Fibroblast of lung (primary cell): Measurements from ENCODE around the gene CNN2. TPM values are rescaled to one million over a fixed set of nuclear protein-coding genes. Genes with fewer than 3 reads are reported as not detected.

Experiments
- DNase-seq, 2 donors: peaks; one replicate each; pipeline versions ENCODE4 v3.0.0 to v3.0.0-alpha.2; 2010; ENCODE audit warnings: low read depth in 2 of 2
- H2AFZ ChIP-seq: 2 replicates; pipeline ENCODE4 v1.5.1; 2012; ENCODE audit warnings: low read length, control low read depth, inconsistent platforms
- H3K27ac ChIP-seq: 2 replicates; pipeline ENCODE4 v1.5.1; 2011; ENCODE audit warnings: low read length, control low read depth; ENCODE audit not compliant: insufficient read depth
- H3K27me3 ChIP-seq: 2 replicates; pipeline ENCODE4 v1.5.1; 2011; ENCODE audit warnings: mild to moderate bottlenecking, low read length; ENCODE audit not compliant: control insufficient read depth, insufficient read depth
- H3K36me3 ChIP-seq: 2 replicates; pipeline ENCODE4 v1.5.1; 2011; ENCODE audit warnings: low read length; ENCODE audit not compliant: control insufficient read depth, insufficient read depth
- H3K4me1 ChIP-seq: 2 replicates; pipeline ENCODE4 v1.5.1; 2011; ENCODE audit warnings: low read length; ENCODE audit not compliant: control insufficient read depth, insufficient read depth; ENCODE audit errors: extremely low read depth
- H3K4me2 ChIP-seq: 2 replicates; pipeline ENCODE4 v1.5.1; 2011; ENCODE audit warnings: low read length, control low read depth; ENCODE audit not compliant: insufficient read depth; ENCODE audit errors: extremely low read depth
- H3K4me3 ChIP-seq, 4 experiments: fragments of 200-600 bp in 1 of 4; sonication (generic) in 1 of 4; replicated peaks in 1 of 4; 2 replicates each; pipeline ENCODE4 v1.5.1; 2011 to 2016; ENCODE audit warnings: low read length in 4 of 4, low read depth in 3 of 4, mild to moderate bottlenecking in 3 of 4, control low read depth in 2 of 4, inconsistent platforms in 1 of 4, mixed read lengths in 1 of 4; ENCODE audit not compliant: insufficient read depth in 1 of 4; ENCODE audit errors: control extremely low read depth in 1 of 4
- H3K79me2 ChIP-seq: 2 replicates; pipeline ENCODE4 v1.5.1; 2012; ENCODE audit warnings: mild to moderate bottlenecking, low read length, inconsistent platforms; ENCODE audit not compliant: control insufficient read depth, insufficient read depth
- H3K9ac ChIP-seq: 2 replicates; pipeline ENCODE4 v1.5.1; 2011; ENCODE audit warnings: mild to moderate bottlenecking, low read length, control low read depth; ENCODE audit not compliant: insufficient read depth
- H3K9me3 ChIP-seq: 2 replicates; pipeline ENCODE4 v1.5.1; 2012; ENCODE audit warnings: low read depth, low read length; ENCODE audit not compliant: control insufficient read depth, insufficient read depth
- H4K20me1 ChIP-seq: 2 replicates; pipeline ENCODE4 v1.5.1; 2011; ENCODE audit warnings: low read length; ENCODE audit not compliant: control insufficient read depth, insufficient read depth; ENCODE audit errors: extremely low read depth
- EZH2 ChIP-seq: IDR thresholded peaks from 2 replicates; pipeline ENCODE4 v1.5.1; 2012; ENCODE audit warnings: low read length, control low read depth, mild to moderate bottlenecking; ENCODE audit errors: missing control alignments
- polyA plus RNA-seq, 2 donors: library from polyadenylated mRNA; depleted of rRNA in 1 of 2; stranded (reverse) in 1 of 2; unstranded in 1 of 2; fragments of >200 nt; gene quantifications; 2 replicates each; pipeline ENCODE4 v1.2.1, GENCODE V29; 2011 to 2012; ENCODE audit warnings: missing spikeins in 1 of 2
- total RNA-seq: library from RNA; depleted of rRNA; stranded (reverse); fragments of >200 nt; gene quantifications from 2 replicates; pipeline ENCODE4 v1.2.1, GENCODE V29; 2014
- TF ChIP-seq, protein P1 (sequence below), 2 donors: IDR thresholded peaks in 1 of 2; conservative IDR thresholded peaks in 1 of 2; 1 replicate in 1 of 2; 2 replicates in 1 of 2; pipeline ENCODE4 v1.5.1; 2011 to 2012; ENCODE audit warnings: low read length in 2 of 2, control low read depth in 1 of 2, inconsistent platforms in 1 of 2, low read depth in 1 of 2, mild to moderate bottlenecking in 1 of 2

CNN2 gene
- total and polyA plus RNA-seq, 2 donors (not counting 1 experiment from before 2014, with no cell fraction given) = 194 to 473 TPM

GRCh38 chr19:998064-998463 is 28.3 kb upstream of the CNN2 start:
- no peaks in the 10 kb centered on the region for H3K4me1 ChIP-seq
- no peak overlapping the region for H3K27ac ChIP-seq
- no peaks in the 10 kb centered on the region for H4K20me1 ChIP-seq
- H3K4me3 ChIP-seq = no peak overlapping the region
- no peak overlapping the region for H2AFZ ChIP-seq
- H3K9ac ChIP-seq = no peak overlapping the region
- H3K9me3 ChIP-seq = no peaks in the 10 kb centered on the region
- no peaks in the 10 kb centered on the region for H3K79me2 ChIP-seq
- no peak for TF ChIP-seq EZH2
- TF ChIP-seq, protein P1, sequence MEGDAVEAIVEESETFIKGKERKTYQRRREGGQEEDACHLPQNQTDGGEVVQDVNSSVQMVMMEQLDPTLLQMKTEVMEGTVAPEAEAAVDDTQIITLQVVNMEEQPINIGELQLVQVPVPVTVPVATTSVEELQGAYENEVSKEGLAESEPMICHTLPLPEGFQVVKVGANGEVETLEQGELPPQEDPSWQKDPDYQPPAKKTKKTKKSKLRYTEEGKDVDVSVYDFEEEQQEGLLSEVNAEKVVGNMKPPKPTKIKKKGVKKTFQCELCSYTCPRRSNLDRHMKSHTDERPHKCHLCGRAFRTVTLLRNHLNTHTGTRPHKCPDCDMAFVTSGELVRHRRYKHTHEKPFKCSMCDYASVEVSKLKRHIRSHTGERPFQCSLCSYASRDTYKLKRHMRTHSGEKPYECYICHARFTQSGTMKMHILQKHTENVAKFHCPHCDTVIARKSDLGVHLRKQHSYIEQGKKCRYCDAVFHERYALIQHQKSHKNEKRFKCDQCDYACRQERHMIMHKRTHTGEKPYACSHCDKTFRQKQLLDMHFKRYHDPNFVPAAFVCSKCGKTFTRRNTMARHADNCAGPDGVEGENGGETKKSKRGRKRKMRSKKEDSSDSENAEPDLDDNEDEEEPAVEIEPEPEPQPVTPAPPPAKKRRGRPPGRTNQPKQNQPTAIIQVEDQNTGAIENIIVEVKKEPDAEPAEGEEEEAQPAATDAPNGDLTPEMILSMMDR (conservative IDR thresholded peaks at IDR 0.05 in 1 of 2, IDR thresholded peaks at IDR 0.05 in 1 of 2; ENCODE audit: low read depth in 1 of 2, low read length in 2 of 2) = no peak
- DNase-seq = no peak
- peaks cover 30% of the 10 kb centered on the region for H3K27me3 ChIP-seq
- H3K36me3 ChIP-seq = peaks cover 12% of the 10 kb centered on the region
- H3K4me2 ChIP-seq = no peak overlapping the region

DNA sequence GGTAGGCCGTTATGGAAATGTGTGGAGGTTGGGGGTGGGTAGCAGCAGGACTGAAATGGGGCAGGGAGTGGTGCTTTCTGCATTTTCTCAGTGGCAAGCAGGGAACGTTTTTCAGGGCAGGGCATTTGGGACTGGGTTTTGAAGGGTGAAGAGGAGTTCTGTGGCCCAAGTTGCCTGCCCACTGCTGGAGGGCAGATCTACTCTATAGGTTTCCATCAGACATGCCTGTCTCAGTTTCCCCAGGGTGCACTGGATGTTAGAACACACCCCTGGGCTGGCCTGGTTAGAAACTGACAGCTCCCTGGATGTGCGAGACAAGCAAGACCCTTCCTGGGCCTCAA is 27.1 kb upstream of the CNN2 start:
- Histone ChIP-seq H3K4me1 (no peaks in the 10 kb centered on the region), H3K79me2 (no peaks in the 10 kb centered on the region), H3K9ac (no peak overlapping the region), H3K27ac (no peak overlapping the region), H3K36me3 (peaks cover 2% of the 10 kb centered on the region), H3K9me3 (no peaks in the 10 kb centered on the region), H3K4me2 (no peak overlapping the region), H4K20me1 (no peaks in the 10 kb centered on the region), H3K4me3 (no peak overlapping the region), H3K27me3 (peaks cover 30% of the 10 kb centered on the region), H2AFZ (no peak overlapping the region)
- DNase-seq = no peak
- peak; percentile 66 for TF ChIP-seq EZH2
- TF ChIP-seq, protein P1 (conservative IDR thresholded peaks at IDR 0.05 in 1 of 2, IDR thresholded peaks at IDR 0.05 in 1 of 2; ENCODE audit: low read depth in 1 of 2, low read length in 2 of 2) = no peak

GRCh38 chr19:1000095-1000494 is 26.3 kb upstream of the CNN2 start, which contains the start of gene GRIN3B:
Gene GRIN3B (plus strand): TSS chr19:1000419. CDS start chr19:1000438, 19 bp downstream.
- Histone ChIP-seq H3K9me3 (no peaks in the 10 kb centered on the region), H4K20me1 (no peaks in the 10 kb centered on the region), H3K4me3 (peak within 1 kb of the TSS in 2 of 4 experiments; percentile 9 to 34), H3K79me2 (no peaks in the 10 kb centered on the region), H3K36me3 (no peaks in the 10 kb centered on the region), H3K9ac (no peak within 1 kb of the TSS), H3K4me1 (no peaks in the 10 kb centered on the region), H2AFZ (no peak within 1 kb of the TSS), H3K27me3 (peaks cover 30% of the 10 kb centered on the region), H3K4me2 (peak within 1 kb of the TSS; percentile 44), H3K27ac (no peak within 1 kb of the TSS)
- DNase-seq = peak in 1 of 2 donors; percentile 44
- TF ChIP-seq, protein P1 (conservative IDR thresholded peaks at IDR 0.05 in 1 of 2, IDR thresholded peaks at IDR 0.05 in 1 of 2; ENCODE audit: low read depth in 1 of 2, low read length in 2 of 2) = peak; percentile 28 to 41
- no peak for TF ChIP-seq EZH2
